ENCODE results near the gene CLIC5. TPM values are rescaled to one million over a fixed set of nuclear protein-coding genes. Genes with fewer than 3 reads are reported as not detected.

CLIC5 gene
- polyA plus RNA-seq, 3 donors = not detected

DNA sequence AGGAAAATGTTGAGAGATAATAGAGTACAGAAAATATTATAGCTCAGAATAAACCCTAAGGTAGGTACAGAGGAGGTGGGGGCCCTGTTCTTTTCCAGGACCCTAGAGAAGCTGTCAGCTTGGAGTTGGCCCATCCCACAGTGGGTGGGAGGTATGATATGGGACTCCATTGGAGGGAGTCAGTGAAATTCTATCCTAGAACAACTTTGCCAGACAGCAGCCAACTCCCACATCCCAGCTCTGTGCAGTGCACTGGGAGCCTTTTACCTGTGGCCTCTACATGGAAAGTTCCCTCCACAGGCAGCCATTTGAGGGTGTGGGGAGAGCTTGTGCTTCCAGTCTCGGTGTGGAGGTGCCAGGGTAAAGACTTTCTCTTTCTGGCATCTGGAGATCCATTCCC, 36.8 kb upstream of the CLIC5 start:
- Mint-ChIP-seq H3K4me1 (peaks cover 7% of the 10 kb centered on the region), H3K27me3 (ENCODE audit: low read depth in 3 of 3) (peaks cover 0 to 5% (median 1%) of the 10 kb centered on the region in 3 donors), H3K9me3 (peaks cover 9 to 17% (median 11%) of the 10 kb centered on the region in 7 donors), H3K4me3 (no peak overlapping the region), H3K27ac (no peak overlapping the region), H3K36me3 (no peaks in the 10 kb centered on the region)
- no peak for DNase-seq
- Histone ChIP-seq H2AFZ (ENCODE audit: insufficient read depth, low read depth, low read length, poor library complexity, severe bottlenecking) (no peak overlapping the region), H3K4me2 (replicated peaks; ENCODE audit: extremely low read depth, low read length, poor library complexity, severe bottlenecking) (no peak overlapping the region), H3K9me3 (replicated peaks in 1 of 2; ENCODE audit: control insufficient read depth in 1 of 2, insufficient read depth in 1 of 2, low read length in 2 of 2) (peaks cover 3 to 11% of the 10 kb centered on the region in 2 donors), H3K9ac (ENCODE audit: insufficient read depth, low read length, poor library complexity, severe bottlenecking) (no peak overlapping the region), H4K20me1 (ENCODE audit: insufficient read depth, low read length) (no peaks in the 10 kb centered on the region), H3K27ac (ENCODE audit: low read depth in 1 of 2, low read length in 2 of 2) (no peak overlapping the region), H3K4me1 (ENCODE audit: control insufficient read depth in 1 of 2, insufficient read depth in 2 of 2, low read length in 2 of 2) (no peaks in the 10 kb centered on the region), H3K27me3 (ENCODE audit: control insufficient read depth in 2 of 2, insufficient read depth in 2 of 2, low read length in 2 of 2) (no peaks in the 10 kb centered on the region), H3K4me3 (replicated peaks in 1 of 3; ENCODE audit: low read depth in 2 of 3, low read length in 3 of 3) (no peak overlapping the region), H3K36me3 (replicated peaks in 1 of 2; ENCODE audit: control insufficient read depth in 1 of 2, insufficient read depth in 2 of 2, low read length in 2 of 2) (no peaks in the 10 kb centered on the region), H3K79me2 (ENCODE audit: insufficient read depth, low read length) (no peaks in the 10 kb centered on the region)
- no CpG with 5 or more reads among the region's 1 CpG for WGBS (ENCODE audit: insufficient coverage)
- intact Hi-C loops (cut with micrococcal nuclease) = no loop called here
- no peak for TF ChIP-seq CTCF (IDR thresholded peaks at IDR 0.05)

GRCh38 chr6:46051962-46052361, 36.3 kb upstream of the CLIC5 start:
- intact Hi-C loops (cut with micrococcal nuclease) = no loop called here
- Histone ChIP-seq H3K4me1 (ENCODE audit: control insufficient read depth in 1 of 2, insufficient read depth in 2 of 2, low read length in 2 of 2) (no peaks in the 10 kb centered on the region), H3K4me3 (replicated peaks in 1 of 3; ENCODE audit: low read depth in 2 of 3, low read length in 3 of 3) (no peak overlapping the region), H3K9ac (ENCODE audit: insufficient read depth, low read length, poor library complexity, severe bottlenecking) (no peak overlapping the region), H3K36me3 (replicated peaks in 1 of 2; ENCODE audit: control insufficient read depth in 1 of 2, insufficient read depth in 2 of 2, low read length in 2 of 2) (no peaks in the 10 kb centered on the region), H3K4me2 (replicated peaks; ENCODE audit: extremely low read depth, low read length, poor library complexity, severe bottlenecking) (no peak overlapping the region), H3K27ac (ENCODE audit: low read depth in 1 of 2, low read length in 2 of 2) (no peak overlapping the region), H3K79me2 (ENCODE audit: insufficient read depth, low read length) (no peaks in the 10 kb centered on the region), H2AFZ (ENCODE audit: insufficient read depth, low read depth, low read length, poor library complexity, severe bottlenecking) (no peak overlapping the region), H3K9me3 (replicated peaks in 1 of 2; ENCODE audit: control insufficient read depth in 1 of 2, insufficient read depth in 1 of 2, low read length in 2 of 2) (peaks cover 0 to 6% of the 10 kb centered on the region in 2 donors), H3K27me3 (ENCODE audit: control insufficient read depth in 2 of 2, insufficient read depth in 2 of 2, low read length in 2 of 2) (no peaks in the 10 kb centered on the region), H4K20me1 (ENCODE audit: insufficient read depth, low read length) (no peaks in the 10 kb centered on the region)
- Mint-ChIP-seq H3K27ac (no peak overlapping the region), H3K4me3 (no peak overlapping the region), H3K4me1 (peaks cover 7% of the 10 kb centered on the region), H3K36me3 (no peaks in the 10 kb centered on the region), H3K9me3 (peaks cover 4 to 11% (median 6%) of the 10 kb centered on the region in 7 donors), H3K27me3 (ENCODE audit: low read depth in 3 of 3) (peaks cover 0 to 5% (median 1%) of the 10 kb centered on the region in 3 donors)
- DNase-seq = no peak
- TF ChIP-seq CTCF (IDR thresholded peaks at IDR 0.05) = no peak

Data from CD14-positive monocyte (primary cell).